Stomach (tissue), 4 donors: ENCODE measurements around the gene SYT6.

ENCODE experiments used
- CTCF ChIP-seq, 7 experiments: fragments of 450-650 bp in 4 of 7; fragments of 200-600 bp in 3 of 7; sonication (generic) in 3 of 7; IDR thresholded peaks; one replicate each; pipeline ENCODE4 v1.5.1; 2016 to 2019; ENCODE audit warnings: antibody characterized with exemption in 7 of 7, control low read depth in 2 of 7, mild to moderate bottlenecking in 1 of 7
- EP300 ChIP-seq: sonication (generic); formaldehyde crosslinking; IDR thresholded peaks from one replicate; pipeline ENCODE4 v1.6.1; 2017; ENCODE audit warnings: antibody characterized with exemption
- POLR2A ChIP-seq, 4 donors: fragments of 450-650 bp; IDR thresholded peaks; one replicate each; pipeline ENCODE4 v1.6.1; 2016; ENCODE audit warnings: antibody characterized with exemption in 4 of 4, control low read depth in 2 of 4, mild to moderate bottlenecking in 1 of 4, moderate library complexity in 1 of 4

GRCh38 chr1:114154146-114154962, 685 bp upstream of the SYT6 start:
- TF ChIP-seq CTCF (IDR thresholded peaks at IDR 0.05) (no peak), POLR2A (IDR thresholded peaks at IDR 0.05) (no peak), EP300 (no peak)
